ENCODE measurements around the gene NPBWR2.

- TF ChIP-seq CTCF (conservative IDR thresholded peaks at IDR 0.05 in 1 of 2, IDR thresholded peaks at IDR 0.05 in 1 of 2; ENCODE audit: low read depth in 1 of 2, low read length in 2 of 2) = peak; percentile 41 to 44
- peak; percentile 79 for TF ChIP-seq EZH2 (IDR thresholded peaks at IDR 0.05; ENCODE audit: low read length, missing control alignments)
These were observed 5.4 kb downstream of the NPBWR2 start for GRCh38 chr20:64101731-64102621.
